Astrocyte of the cerebellum (primary cell): ENCODE results near the gene POC1A.

Experiments used
- DNase-seq: peaks from one replicate; pipeline ENCODE4 v3.0.0-alpha.2; 2011; ENCODE audit warnings: low read depth
- H3K4me3 ChIP-seq: 2 replicates; pipeline ENCODE4 v1.5.1; 2011; ENCODE audit warnings: mild to moderate bottlenecking, low read depth, low read length, moderate library complexity
- CTCF ChIP-seq: IDR thresholded peaks from 2 replicates; pipeline ENCODE4 v1.5.1; 2012; ENCODE audit warnings: low read length, low read depth, moderate library complexity, mild to moderate bottlenecking; ENCODE audit errors: missing control alignments
- in situ Hi-C: cut with HindIII; loops from 2 replicates; pipeline ENCODE4 v1.10.0; 2017; ENCODE audit warnings: low sequenced_read_pairs

POC1A gene

GRCh38 chr3:52039846-52040245 is 114.4 kb downstream of the POC1A start:
- in situ Hi-C loops, result no loop called here
- H3K4me3 ChIP-seq, result no peak overlapping the region
- no peak for TF ChIP-seq CTCF
- peak; percentile 18 for DNase-seq

GRCh38 chr3:52039426-52039825 is 114.8 kb downstream of the POC1A start:
- in situ Hi-C loops, result no loop called here
- no peak overlapping the region for H3K4me3 ChIP-seq
- DNase-seq, result no peak
- TF ChIP-seq CTCF, result no peak

GRCh38 chr3:52038227-52038626 is 116.0 kb downstream of the POC1A start:
- in situ Hi-C loops, result no loop called here

GRCh38 chr3:52037291-52037690 is 116.9 kb downstream of the POC1A start:
- in situ Hi-C loops, result no loop called here
- no peak for TF ChIP-seq CTCF
- no peak overlapping the region for H3K4me3 ChIP-seq
- no peak for DNase-seq

More at GRCh38 chr3:52038227-52038626, 116.0 kb downstream of the POC1A start:
- DNase-seq, result no peak
- no peak for TF ChIP-seq CTCF
- H3K4me3 ChIP-seq, result no peak overlapping the region

- in situ Hi-C loops, result no loop called here
- DNase-seq, result no peak
- TF ChIP-seq CTCF, result no peak
- no peak overlapping the region for H3K4me3 ChIP-seq
Measured at GRCh38 chr3:52036829-52037228, 117.4 kb downstream of the POC1A start.

DNA sequence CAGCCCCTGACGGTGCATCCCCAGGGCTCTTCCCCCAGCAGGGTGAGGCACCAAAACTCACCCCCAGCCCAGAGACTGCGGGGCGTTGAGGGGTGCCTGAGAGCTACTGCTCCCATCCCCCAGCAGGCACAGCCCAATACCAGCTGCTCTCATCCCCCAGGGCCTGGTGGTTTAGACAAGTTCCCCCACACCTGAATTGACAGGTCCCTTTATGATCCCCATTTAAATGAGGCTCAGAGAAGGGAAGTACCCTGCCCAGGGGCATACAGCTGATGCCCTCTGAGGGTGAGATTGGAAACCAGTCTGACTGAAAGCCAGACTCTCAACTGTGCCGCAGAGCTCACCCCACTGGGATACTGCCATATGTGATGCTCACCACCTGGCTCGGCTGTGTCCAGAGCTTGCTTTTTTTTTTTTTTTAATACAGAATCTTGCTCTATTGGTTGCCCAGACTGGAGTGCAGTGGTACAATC is 118.0 kb downstream of the POC1A start:
- TF ChIP-seq CTCF, result no peak

DNA sequence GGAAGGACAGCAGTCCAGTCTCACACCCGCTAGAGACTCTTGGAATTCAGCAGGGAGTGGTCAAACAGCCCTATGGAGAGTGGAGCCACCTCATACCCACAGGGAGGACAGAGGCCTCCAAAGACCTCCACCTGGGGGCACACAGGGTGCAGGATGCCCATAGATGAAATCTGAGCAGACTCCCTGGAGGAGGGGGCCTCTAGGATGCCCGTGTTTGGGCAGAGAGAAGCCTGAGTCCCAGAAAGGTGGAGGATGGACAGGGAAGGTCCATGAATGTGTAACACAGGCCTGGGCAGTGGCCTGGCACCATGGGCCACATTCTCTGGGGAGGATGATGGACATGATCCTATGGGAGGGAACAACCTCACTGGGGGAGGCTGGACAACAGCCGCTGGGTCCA is 119.6 kb downstream of the POC1A start:
- in situ Hi-C loops, result no loop called here
- H3K4me3 ChIP-seq, result no peak overlapping the region
- DNase-seq, result no peak
- no peak for TF ChIP-seq CTCF

More for the DNA sequence above, 118.0 kb downstream of the POC1A start:
- in situ Hi-C loops, result no loop called here
- no peak for DNase-seq
- no peak overlapping the region for H3K4me3 ChIP-seq
